Subcutaneous adipose tissue (tissue), 4 donors: ENCODE data around the gene POLR2E. TPM values are rescaled to one million over a fixed set of nuclear protein-coding genes. Genes with fewer than 3 reads are reported as not detected.

Experiments used
- total RNA-seq, 4 donors: library from RNA; depleted of rRNA; stranded (reverse); fragments of >200 nt; gene quantifications; one replicate each; pipeline ENCODE4 v1.1.0, GENCODE V29; 2016
- TF ChIP-seq, protein P1 (sequence below): fragments of 450-650 bp; IDR thresholded peaks from one replicate; pipeline ENCODE4 v1.5.1; 2016; ENCODE audit warnings: low read depth, mild to moderate bottlenecking, control low read depth, antibody characterized with exemption, moderate library complexity

POLR2E gene
- total RNA-seq = 100 to 1,000 TPM in 3 of 4 donors, 10 to 100 TPM in 1; 81.8 to 302 (median 127) TPM

DNA sequence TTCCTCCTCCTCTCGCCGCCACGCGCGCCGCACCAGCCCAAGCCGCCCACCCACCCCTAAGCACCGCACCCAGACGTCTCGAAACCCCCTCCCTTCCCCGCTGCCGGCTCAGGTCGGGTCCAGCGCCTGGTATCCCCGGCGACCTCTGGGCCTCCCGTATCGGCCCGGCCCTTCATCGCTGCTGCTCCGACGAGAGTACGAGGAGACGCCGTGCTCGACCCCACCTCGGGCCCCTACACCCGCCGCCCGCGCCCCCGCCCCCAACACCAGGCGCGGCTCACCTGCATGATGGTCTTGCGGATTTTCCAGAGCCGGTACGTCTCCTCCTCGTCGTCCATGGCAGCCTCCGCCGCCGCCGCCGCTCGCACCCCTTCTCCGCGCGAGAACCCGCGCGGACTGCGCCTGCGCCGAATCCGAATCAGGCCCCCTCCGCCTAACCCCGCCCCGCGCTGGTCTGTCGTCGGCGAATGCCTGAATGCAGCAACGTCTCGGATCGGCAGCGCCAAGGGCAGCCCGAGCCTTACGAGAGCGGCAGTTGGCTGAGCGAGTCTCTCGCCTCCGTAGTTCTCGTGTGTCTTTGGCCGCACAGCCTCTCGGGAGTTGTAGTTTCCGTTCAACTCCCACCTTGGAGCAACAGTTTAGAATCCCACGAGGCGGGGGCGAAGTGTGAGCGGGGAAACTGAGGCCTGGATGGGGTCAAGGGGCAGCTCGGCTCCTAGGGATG, at the start of gene POLR2E:
Gene POLR2E, minus strand, starts transcription at position 398 of the 724 bp plus-strand sequence. Its CDS starts 60 bp downstream, at position 338.
- TF ChIP-seq, protein P1, sequence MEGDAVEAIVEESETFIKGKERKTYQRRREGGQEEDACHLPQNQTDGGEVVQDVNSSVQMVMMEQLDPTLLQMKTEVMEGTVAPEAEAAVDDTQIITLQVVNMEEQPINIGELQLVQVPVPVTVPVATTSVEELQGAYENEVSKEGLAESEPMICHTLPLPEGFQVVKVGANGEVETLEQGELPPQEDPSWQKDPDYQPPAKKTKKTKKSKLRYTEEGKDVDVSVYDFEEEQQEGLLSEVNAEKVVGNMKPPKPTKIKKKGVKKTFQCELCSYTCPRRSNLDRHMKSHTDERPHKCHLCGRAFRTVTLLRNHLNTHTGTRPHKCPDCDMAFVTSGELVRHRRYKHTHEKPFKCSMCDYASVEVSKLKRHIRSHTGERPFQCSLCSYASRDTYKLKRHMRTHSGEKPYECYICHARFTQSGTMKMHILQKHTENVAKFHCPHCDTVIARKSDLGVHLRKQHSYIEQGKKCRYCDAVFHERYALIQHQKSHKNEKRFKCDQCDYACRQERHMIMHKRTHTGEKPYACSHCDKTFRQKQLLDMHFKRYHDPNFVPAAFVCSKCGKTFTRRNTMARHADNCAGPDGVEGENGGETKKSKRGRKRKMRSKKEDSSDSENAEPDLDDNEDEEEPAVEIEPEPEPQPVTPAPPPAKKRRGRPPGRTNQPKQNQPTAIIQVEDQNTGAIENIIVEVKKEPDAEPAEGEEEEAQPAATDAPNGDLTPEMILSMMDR = no peak

GRCh38 chr19:1144741-1145140, 49.6 kb upstream of the POLR2E start:
- TF ChIP-seq, protein P1 = no peak

DNA sequence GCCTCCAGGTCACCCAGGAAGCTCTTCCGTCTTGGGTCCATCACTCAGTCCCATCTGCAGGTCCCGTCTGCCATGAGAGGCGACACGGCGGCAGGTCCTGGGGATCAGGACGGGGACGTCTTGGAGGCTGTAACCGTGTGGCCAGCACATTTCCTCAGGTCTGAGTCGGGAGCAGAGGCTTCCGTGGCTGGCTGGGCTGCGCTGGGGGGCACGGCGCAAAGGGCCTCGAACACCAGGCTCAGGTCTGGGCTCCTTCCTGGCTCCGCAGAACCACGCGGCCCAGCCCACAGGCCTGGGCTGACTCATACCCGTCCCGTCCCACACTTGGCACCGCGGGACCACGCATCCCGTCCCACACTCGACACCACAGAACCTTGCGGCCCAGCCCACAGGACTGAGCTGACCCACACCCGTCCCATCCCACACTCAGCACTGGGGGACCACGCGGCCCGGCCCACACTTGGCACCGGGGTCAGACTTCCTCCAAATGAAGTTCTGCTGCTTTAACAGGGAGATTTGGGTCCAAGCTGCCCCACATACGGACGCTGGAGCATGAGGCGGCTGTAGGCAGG, 48.7 kb upstream of the POLR2E start:
- TF ChIP-seq, protein P1 = no peak

DNA sequence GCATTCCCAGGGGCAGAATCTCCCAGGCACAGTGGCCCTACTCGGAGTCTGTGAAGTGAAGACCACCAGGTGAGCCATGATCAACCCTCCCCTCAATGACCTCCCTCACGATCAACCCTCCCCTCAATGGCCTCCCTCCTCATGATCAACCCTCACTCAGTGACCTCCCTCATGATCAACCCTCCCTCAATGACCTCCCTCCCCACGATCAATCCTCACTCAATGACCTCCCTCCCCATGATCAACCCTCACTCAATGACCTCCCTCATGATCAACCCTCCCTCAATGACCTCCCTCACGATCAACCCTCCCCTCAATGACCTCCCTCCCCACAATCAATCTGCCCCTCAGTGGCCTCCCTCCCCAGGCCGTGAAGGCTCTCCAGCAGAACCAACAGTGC, 46.8 kb upstream of the POLR2E start:
- TF ChIP-seq, protein P1 = no peak

DNA sequence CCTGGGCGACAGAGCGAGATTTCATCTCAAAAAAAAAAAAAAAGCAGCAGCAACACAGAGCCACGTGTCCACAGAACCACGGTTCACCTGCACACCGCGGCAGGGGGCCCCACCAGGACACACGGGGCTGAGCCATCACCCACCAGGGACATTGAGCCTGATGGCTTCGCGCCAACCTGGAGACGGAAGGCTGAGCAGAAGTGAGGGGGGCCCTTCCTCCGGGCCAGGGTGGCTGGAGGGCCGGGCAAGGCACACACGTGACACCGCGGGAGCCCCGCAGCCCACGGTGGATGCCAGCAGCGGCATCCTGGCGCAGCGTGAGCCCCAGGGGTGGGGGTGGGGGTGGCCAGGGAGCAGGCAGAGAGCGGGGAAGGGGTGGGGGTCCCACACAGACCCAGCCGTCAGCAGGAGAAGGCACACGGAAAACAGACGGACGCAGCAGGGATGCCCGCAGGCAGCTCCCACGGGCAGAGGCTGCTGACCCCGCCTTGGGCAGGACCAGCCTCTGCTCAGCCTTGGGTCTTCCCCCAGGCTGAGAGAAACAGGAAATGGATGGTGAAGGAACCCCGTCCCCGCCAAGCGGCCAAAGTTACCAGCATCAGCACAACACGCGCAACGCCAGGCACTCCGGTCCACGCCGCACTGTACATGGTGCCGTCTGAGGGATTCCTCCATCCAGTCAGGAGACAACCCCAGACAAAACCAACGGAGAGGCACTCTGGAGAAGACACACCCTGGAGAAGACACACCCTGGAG, 45.3 kb upstream of the POLR2E start:
- TF ChIP-seq, protein P1 = no peak

DNA sequence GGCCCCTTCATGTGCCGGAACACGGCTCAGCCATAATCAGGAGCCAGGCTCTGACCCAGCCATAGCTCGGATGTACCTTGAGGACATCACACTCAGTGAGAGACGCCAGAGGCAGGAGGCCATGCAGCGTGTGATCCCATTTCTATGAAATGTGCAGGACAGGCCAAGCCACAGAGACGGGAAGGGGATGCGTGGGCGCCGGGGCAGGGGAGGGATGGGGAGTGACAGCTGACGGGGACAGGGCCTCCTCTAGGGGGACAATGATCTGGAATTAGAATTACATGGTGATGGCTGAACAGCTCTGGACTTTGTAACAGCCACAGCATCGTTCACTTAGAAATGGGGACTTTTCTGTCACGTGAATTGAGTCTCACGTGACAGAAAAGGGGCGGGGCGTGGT, 44.0 kb upstream of the POLR2E start:
- TF ChIP-seq, protein P1 = no peak

DNA sequence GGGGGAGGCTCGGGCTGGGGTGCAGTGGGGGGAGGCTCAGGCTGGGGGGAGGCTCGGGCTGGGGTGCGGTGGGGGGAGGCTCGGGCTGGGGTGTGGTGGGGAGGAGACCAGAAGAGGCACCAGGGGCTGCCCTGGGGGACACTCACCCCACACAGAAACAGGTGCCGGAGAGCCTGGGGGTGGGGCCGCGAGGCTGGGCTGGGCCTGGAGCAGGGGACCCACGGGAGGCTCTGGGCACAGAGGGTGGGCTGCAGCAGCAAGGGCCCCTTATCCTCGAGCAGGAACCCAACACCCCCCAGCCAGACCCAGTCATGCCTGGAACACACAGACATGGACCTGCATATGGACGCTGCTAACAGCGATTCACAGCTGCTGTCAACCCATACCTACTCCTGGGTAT, 42.9 kb upstream of the POLR2E start:
- TF ChIP-seq, protein P1 = no peak
